K562 (cell line): Measurements from ENCODE around the gene BRD4. TPM values are rescaled to one million over a fixed set of nuclear protein-coding genes. Genes with fewer than 3 reads are reported as not detected.
"Not testable (repeated sequence)": the region's sequence is repeated elsewhere in the genome, so short reads cannot be mapped to it uniquely, and the experiment has no call there.

Experiments
- ATAC-seq: fragments of 200-7000 bp; cut with Tn5 transposase; 3 replicates; pipeline ENCODE4 v1.9.1; 2020; ENCODE audit warnings: moderate library complexity
- BruUV-seq: library from RNA; stranded (reverse); fragments of 400-500 nt; replicated peaks from 2 replicates; lab custom pipeline; 2021; lab: Mats Ljungman, UMichigan
- CTCF ChIA-PET: fragments of 300-600 bp; formaldehyde crosslinking; extraction: SDS; loops from one replicate; lab custom pipeline; 2021; ENCODE audit warnings: low intra/inter-chr PET ratio; lab: Yijun Ruan, JAX
- POLR2A ChIA-PET: fragments of 300-600, 350-650 bp; sonication (Branson Sonifier 250); formaldehyde crosslinking; extraction: SDS; loops from one replicate; lab custom pipeline; 2021; ENCODE audit warnings: antibody characterized with exemption, inconsistent platforms; lab: Yijun Ruan, JAX
- DNase-seq, 4 experiments: peaks; one replicate each; pipeline versions ENCODE4 v3.0.0 to v3.0.0-alpha.2; 2011 to 2018; ENCODE audit warnings: low spot score in 3 of 4, mixed read lengths in 3 of 4; ENCODE audit errors: extremely low read depth in 1 of 4
- FAIRE-seq: peaks from 2 replicates; lab custom pipeline; 2011; peaks lifted over from hg19 to GRCh38; lab: Jason Lieb, UNC
- H2AFZ ChIP-seq: 2 replicates; pipeline ENCODE4 v1.6.0; 2011; ENCODE audit warnings: low read depth, low read length, control low read depth, inconsistent platforms
- H3K27ac ChIP-seq: fragments of 200-600 bp; 3 replicates; pipeline ENCODE4 v1.8.0; 2011; ENCODE audit warnings: low read depth, mild to moderate bottlenecking, control low read depth, inconsistent platforms, low read length, moderate library complexity, mixed read lengths; ENCODE audit errors: extremely low read depth
- H3K27me3 ChIP-seq, 2 experiments: fragments of 300-600 bp in 1 of 2; 2 replicates in 1 of 2; 3 replicates in 1 of 2; pipeline versions ENCODE4 v1.6.0 to v1.8.0; 2011; ENCODE audit warnings: inconsistent platforms in 2 of 2, low read length in 2 of 2, mild to moderate bottlenecking in 1 of 2, mixed read lengths in 1 of 2, moderate library complexity in 1 of 2; ENCODE audit not compliant: control insufficient read depth in 2 of 2, insufficient read depth in 2 of 2
- H3K36me3 ChIP-seq: fragments of 300-600 bp; 3 replicates; pipeline ENCODE4 v1.8.0; 2011; ENCODE audit warnings: mild to moderate bottlenecking, low read length, inconsistent platforms; ENCODE audit not compliant: control insufficient read depth, insufficient read depth
- H3K4me1 ChIP-seq, 2 experiments: fragments of 200-600 bp in 1 of 2; replicated peaks in 1 of 2; 2 replicates in 1 of 2; 3 replicates in 1 of 2; pipeline versions ENCODE4 v1.5.1 to v1.8.0; 2011; ENCODE audit warnings: inconsistent platforms in 2 of 2, low read length in 2 of 2, mild to moderate bottlenecking in 1 of 2, mixed read lengths in 1 of 2, moderate library complexity in 1 of 2; ENCODE audit not compliant: control insufficient read depth in 2 of 2, insufficient read depth in 2 of 2
- H3K4me2 ChIP-seq: 2 replicates; pipeline ENCODE4 v1.6.1; 2011; ENCODE audit warnings: low read length, control low read depth, inconsistent platforms, mixed read lengths; ENCODE audit not compliant: insufficient read depth
- H3K4me3 ChIP-seq: fragments of 200-600 bp; sonication (generic), shearing (Covaris generic); 2 replicates; pipeline ENCODE4 v1.5.1; 2016; ENCODE audit warnings: control low read depth, inconsistent platforms
- H3K79me2 ChIP-seq: fragments of 200-600 bp; 3 replicates; pipeline ENCODE4 v1.8.0; 2011; ENCODE audit warnings: low read length, inconsistent platforms; ENCODE audit not compliant: control insufficient read depth, insufficient read depth
- H3K9ac ChIP-seq, 2 experiments: 2 replicates each; pipeline versions ENCODE4 v1.6.0 to v1.6.1; 2011; ENCODE audit warnings: low read depth in 2 of 2, low read length in 2 of 2, control low read depth in 1 of 2, inconsistent platforms in 1 of 2, mild to moderate bottlenecking in 1 of 2, mixed read lengths in 1 of 2; ENCODE audit not compliant: insufficient read depth in 1 of 2
- H3K9me1 ChIP-seq: one replicate; pipeline ENCODE4 v1.6.0; 2011; ENCODE audit warnings: inconsistent platforms, mild to moderate bottlenecking, low read length, moderate library complexity; ENCODE audit not compliant: control insufficient read depth, insufficient read depth
- H3K9me3 ChIP-seq: replicated peaks from 2 replicates; pipeline ENCODE4 v1.5.1; 2011; ENCODE audit warnings: low read depth, low read length, inconsistent platforms; ENCODE audit not compliant: control insufficient read depth, insufficient read depth
- H4K20me1 ChIP-seq: replicated peaks from 2 replicates; pipeline ENCODE4 v1.6.1; 2011; ENCODE audit warnings: low read length, inconsistent platforms, mixed read lengths; ENCODE audit not compliant: control insufficient read depth, insufficient read depth
- POLR2G ChIP-seq: fragments of 200-400 bp; formaldehyde crosslinking; IDR thresholded peaks from 2 replicates; pipeline ENCODE4 v1.6.1; 2017; ENCODE audit warnings: low read depth, mild to moderate bottlenecking, antibody characterized with exemption, low read length, moderate library complexity
- WGBS: fragments of 100-300 bp; shearing (Covaris generic); methylation state at CpG from one replicate; pipeline ENCODE4 v1.1.6; 2016; ENCODE audit warnings: low coverage, mixed read lengths; ENCODE audit not compliant: insufficient coverage; ENCODE audit errors: missing lambda C conversion rate; 5-methylcytosine and 5-hydroxymethylcytosine counted together
- in situ Hi-C: fragments of 300-500 bp; cut with MboI; formaldehyde crosslinking; loops from 4 replicates; pipeline ENCODE4 v1.15.0; 2018; ENCODE audit warnings: inconsistent platforms, mixed read lengths
- intact Hi-C: fragments of 100-400 bp; cut with micrococcal nuclease; formaldehyde crosslinking; loops from 2 replicates; pipeline ENCODE4 v1.14.2; 2022
- polyA plus RNA-seq, 8 experiments: library from polyadenylated mRNA; depleted of rRNA in 4 of 8; stranded (reverse) in 5 of 8; unstranded in 3 of 8; fragments of >200 nt; fragmentation: Nextera tagmentation in 2 of 8; fragmentation: Illumina TruSeq in 1 of 8; extraction: Ambion mirVana in 2 of 8; extraction: Trizol in 1 of 8; gene quantifications; 2 replicates each; pipeline versions ENCODE4 v1.2.1 to v1.2.3, GENCODE V29; 2011 to 2014; ENCODE audit warnings: inconsistent platforms in 1 of 8, missing spikeins in 1 of 8
- total RNA-seq, 7 experiments: library from RNA; depleted of rRNA in 6 of 7; stranded (reverse); fragments of >200 nt in 6 of 7; fragmentation: Illumina TruSeq in 2 of 7; extraction: Trizol in 2 of 7; gene quantifications; 2 replicates each; pipeline versions ENCODE4 v1.2.1 to v1.2.3, GENCODE V29; 2011 to 2021; ENCODE audit warnings: low replicate concordance in 1 of 7

The BRD4 gene
- total and polyA plus RNA-seq, 9 of the 15 experiments (the other 6 are each of a cell fraction or from before 2014, with no cell fraction given): 1.8 to 105 (median 15.6) TPM

GRCh38 chr19:15363048-15363447, 30.7 kb upstream of the BRD4 start:
- H3K9me1 ChIP-seq, CTCF ChIA-PET, in situ Hi-C loops, DNase-seq, H3K9me3 ChIP-seq, H2AFZ ChIP-seq, H3K4me2 ChIP-seq, H3K4me3 ChIP-seq, H3K27me3 ChIP-seq, ATAC-seq, H3K4me1 ChIP-seq, intact Hi-C loops, H4K20me1 ChIP-seq, FAIRE-seq, H3K79me2 ChIP-seq, BruUV-seq, POLR2A ChIA-PET, H3K9ac ChIP-seq, H3K27ac ChIP-seq: not testable (repeated sequence)
- peaks cover 72% of the 10 kb centered on the region; the same call in 2 of the 3 replicates for H3K36me3 ChIP-seq
- TF ChIP-seq POLR2G: 0 out of 2 replicates have a peak, but pooled peaks have one; percentile 4
- WGBS: no CpG with 5 or more reads among the region's 30 CpGs

DNA sequence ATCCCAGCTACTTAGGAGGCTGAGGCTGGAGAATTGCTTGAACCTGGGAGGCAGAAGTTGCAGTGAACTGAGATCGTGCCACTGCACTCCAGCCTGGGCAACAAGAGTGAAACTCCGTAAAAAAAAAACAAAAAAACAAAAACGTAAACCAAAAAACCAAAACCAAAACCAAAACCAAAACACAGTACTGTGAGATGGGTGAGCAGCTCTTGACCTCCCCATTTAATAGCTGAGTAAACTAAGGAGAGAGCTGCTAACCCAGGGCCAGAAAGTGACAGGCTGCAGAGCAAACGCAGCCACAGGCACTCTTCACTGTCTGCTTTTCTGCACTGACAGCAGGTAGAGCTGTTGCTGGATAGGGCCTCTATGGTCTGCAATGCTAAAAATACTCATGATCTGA, 27.7 kb upstream of the BRD4 start:
- H3K9me3 ChIP-seq, H4K20me1 ChIP-seq, BruUV-seq, H3K9ac ChIP-seq, in situ Hi-C loops, H3K4me2 ChIP-seq, H3K79me2 ChIP-seq, H3K27me3 ChIP-seq, H3K4me3 ChIP-seq, ATAC-seq, H3K4me1 ChIP-seq, H3K9me1 ChIP-seq, intact Hi-C loops, CTCF ChIA-PET, DNase-seq, H2AFZ ChIP-seq, H3K27ac ChIP-seq: not testable (repeated sequence)
- peak; percentile 49 for FAIRE-seq
- POLR2A ChIA-PET: interaction anchor here (0.6 to 2.4 kb wide), 3 partner anchors 8 to 109 kb away, joined by 3 to 8 read pairs (median 3); no protein-coding TSS in a partner anchor
- peaks cover 64% of the 10 kb centered on the region; the same call in 2 of the 3 replicates for H3K36me3 ChIP-seq
- WGBS: 79% methylated on average over 4 of the region's 4 CpGs
